CD8-positive, alpha-beta memory T cell (primary cell): ENCODE measurements around the gene TMPRSS9. TPM values are rescaled to one million over a fixed set of nuclear protein-coding genes. Genes with fewer than 3 reads are reported as not detected.
A peak's percentile ranks its signal among the peaks of the same experiment; 100 is the strongest.

ENCODE experiments used
- CTCF ChIA-PET: fragments of 350-600 bp; sonication (Branson Sonifier 250); formaldehyde crosslinking; loops from one replicate; lab custom pipeline; 2021; ENCODE audit warnings: antibody characterized with exemption; lab: Charles Lee
- POLR2A ChIA-PET: fragments of 350-600 bp; sonication (Branson Sonifier 250); formaldehyde crosslinking; loops from one replicate; lab custom pipeline; 2021; ENCODE audit warnings: antibody characterized with exemption; lab: Charles Lee
- DNase-seq, 5 donors: peaks; one replicate each; pipeline versions ENCODE4 v3.0.0 to v3.0.0-alpha.2; 2020 to 2022; ENCODE audit warnings: mixed read lengths in 1 of 5
- H3K27ac ChIP-seq: one replicate; pipeline ENCODE4 v1.7.0; 2013; ENCODE audit warnings: low read depth, mild to moderate bottlenecking, low read length, moderate library complexity
- H3K27me3 ChIP-seq: 2 replicates; pipeline ENCODE4 v1.7.0; 2013; ENCODE audit warnings: low read length, mild to moderate bottlenecking; ENCODE audit not compliant: insufficient read depth, poor library complexity, severe bottlenecking
- H3K36me3 ChIP-seq: 2 replicates; pipeline ENCODE4 v1.7.0; 2013; ENCODE audit warnings: mild to moderate bottlenecking, low read length, moderate library complexity; ENCODE audit not compliant: insufficient read depth
- H3K4me1 ChIP-seq: 2 replicates; pipeline ENCODE4 v1.7.0; 2013; ENCODE audit warnings: mild to moderate bottlenecking, low read length, moderate library complexity; ENCODE audit not compliant: insufficient read depth
- H3K4me3 ChIP-seq: 2 replicates; pipeline ENCODE4 v1.7.0; 2013; ENCODE audit warnings: mild to moderate bottlenecking, low read length
- H3K9me3 ChIP-seq: 2 replicates; pipeline ENCODE4 v1.7.0; 2013; ENCODE audit warnings: mild to moderate bottlenecking, low read length
- H3K27ac Mint-ChIP-seq, 8 donors: one replicate each; pipeline ENCODE4 v1.8.0; 2020 to 2021; ENCODE audit warnings: mixed read lengths in 8 of 8, mild to moderate bottlenecking in 6 of 8, inconsistent platforms in 3 of 8, moderate library complexity in 3 of 8
- H3K27me3 Mint-ChIP-seq, 2 donors: one replicate each; pipeline ENCODE4 v1.8.0; 2020 to 2021; ENCODE audit warnings: mixed read lengths in 2 of 2, mild to moderate bottlenecking in 1 of 2, moderate library complexity in 1 of 2
- H3K36me3 Mint-ChIP-seq, 3 donors: one replicate each; pipeline ENCODE4 v1.8.0; 2020 to 2021; ENCODE audit warnings: mixed read lengths in 3 of 3, inconsistent platforms in 1 of 3, mild to moderate bottlenecking in 1 of 3
- H3K4me1 Mint-ChIP-seq, 3 donors: one replicate each; pipeline ENCODE4 v1.8.0; 2020 to 2021; ENCODE audit warnings: mixed read lengths in 3 of 3, inconsistent platforms in 1 of 3, mild to moderate bottlenecking in 1 of 3
- H3K4me3 Mint-ChIP-seq, 7 donors: one replicate each; pipeline ENCODE4 v1.8.0; 2020 to 2021; ENCODE audit warnings: mixed read lengths in 7 of 7, mild to moderate bottlenecking in 6 of 7, moderate library complexity in 4 of 7, inconsistent platforms in 2 of 7
- H3K9me3 Mint-ChIP-seq, 5 donors: one replicate each; pipeline ENCODE4 v1.8.0; 2020 to 2022; ENCODE audit warnings: mixed read lengths in 5 of 5, mild to moderate bottlenecking in 3 of 5, moderate library complexity in 2 of 5, inconsistent platforms in 1 of 5
- polyA plus RNA-seq: library from polyadenylated mRNA; unstranded; fragments of 300-500 nt; fragmentation: Illumina TruSeq; gene quantifications from one replicate; pipeline ENCODE4 v1.2.3, GENCODE V29; 2021
- total RNA-seq, 2 experiments: library from RNA; stranded (reverse); gene quantifications; one replicate each; pipeline ENCODE4 v1.2.3, GENCODE V29; 2021

Gene TMPRSS9
- total and polyA plus RNA-seq, 3 experiments from 2014 or later: not detected

GRCh38 chr19:2446381-2446780 is 86.3 kb downstream of the TMPRSS9 start:
- H3K27ac Mint-ChIP-seq: peak overlapping the region; percentile 23 to 84 (median 51)
- no peaks in the 10 kb centered on the region for H3K9me3 Mint-ChIP-seq
- no peaks in the 10 kb centered on the region for H3K36me3 ChIP-seq
- H3K9me3 ChIP-seq: no peaks in the 10 kb centered on the region
- peaks cover 0 to 31% (median 3%) of the 10 kb centered on the region in 3 donors for H3K36me3 Mint-ChIP-seq
- no peak overlapping the region for H3K27ac ChIP-seq
- peaks cover 7 to 24% (median 10%) of the 10 kb centered on the region in 3 donors for H3K4me1 Mint-ChIP-seq
- ChIA-PET CTCF (no interaction called here), POLR2A (no interaction called here)
- H3K4me3 ChIP-seq: no peak overlapping the region
- H3K4me3 Mint-ChIP-seq: peak overlapping the region in 6 of 7 donors; percentile 45 to 82 (median 66)
- no peaks in the 10 kb centered on the region for H3K4me1 ChIP-seq
- no peaks in the 10 kb centered on the region for H3K27me3 ChIP-seq
- no peaks in the 10 kb centered on the region for H3K27me3 Mint-ChIP-seq
- peak in 1 of 5 donors; percentile 45 for DNase-seq

DNA sequence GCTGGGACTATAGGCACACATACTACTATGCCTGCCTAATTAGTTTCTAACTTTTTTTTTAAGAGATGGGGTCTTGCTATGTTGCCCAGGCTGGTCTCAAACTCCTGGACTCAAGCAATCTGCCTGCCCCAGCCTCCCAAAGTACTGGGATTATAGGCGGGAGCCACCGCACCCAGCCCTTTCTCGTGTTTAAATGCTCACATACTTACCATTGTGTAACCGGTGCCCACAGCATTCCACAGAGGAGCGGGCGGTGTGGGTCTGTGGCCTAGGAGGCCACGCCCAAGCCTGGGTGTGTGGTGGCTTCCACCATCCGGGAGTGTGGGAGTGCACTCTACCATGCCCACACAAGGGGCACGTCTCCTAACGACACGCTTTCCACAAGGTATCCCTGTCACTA is 89.0 kb downstream of the TMPRSS9 start:
- Mint-ChIP-seq H3K36me3 (peaks cover 0 to 18% (median 0%) of the 10 kb centered on the region in 3 donors), H3K9me3 (no peaks in the 10 kb centered on the region), H3K4me3 (no peak overlapping the region), H3K4me1 (peaks cover 7 to 24% (median 10%) of the 10 kb centered on the region in 3 donors), H3K27ac (peak overlapping the region in 1 of 8 donors; percentile 68), H3K27me3 (no peaks in the 10 kb centered on the region)
- Histone ChIP-seq H3K27me3 (no peaks in the 10 kb centered on the region), H3K4me1 (no peaks in the 10 kb centered on the region), H3K36me3 (no peaks in the 10 kb centered on the region), H3K9me3 (no peaks in the 10 kb centered on the region), H3K4me3 (no peak overlapping the region), H3K27ac (no peak overlapping the region)
- ChIA-PET CTCF (no interaction called here), POLR2A (interaction anchor here (0.6 kb wide), 1 partner anchor 1012 kb away, joined by 10 read pairs; no protein-coding TSS in a partner anchor)
- no peak for DNase-seq

DNA sequence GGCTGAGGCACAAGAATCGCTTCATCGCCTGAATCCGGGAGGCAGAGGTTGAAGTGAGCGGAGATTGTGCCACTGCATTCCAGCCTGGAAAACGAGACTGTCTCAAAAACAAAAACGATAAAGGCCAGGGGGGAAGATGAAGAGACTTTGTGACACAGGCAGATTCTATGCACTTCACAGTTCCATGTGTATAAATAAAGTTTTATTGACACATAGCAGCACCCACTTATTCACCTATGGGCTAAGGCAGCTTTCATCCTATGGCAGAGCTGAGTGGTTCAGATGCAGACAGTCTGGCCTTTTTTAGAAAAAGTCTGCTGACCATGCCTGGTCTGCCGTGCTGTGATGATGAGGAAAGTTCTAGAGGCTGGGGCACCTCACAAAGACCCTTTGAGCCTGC is 91.1 kb downstream of the TMPRSS9 start:
- Mint-ChIP-seq H3K27ac (no peak overlapping the region), H3K9me3 (no peaks in the 10 kb centered on the region), H3K4me3 (no peak overlapping the region), H3K36me3 (peaks cover 0 to 12% (median 0%) of the 10 kb centered on the region in 3 donors), H3K27me3 (no peaks in the 10 kb centered on the region), H3K4me1 (peaks cover 18 to 38% (median 19%) of the 10 kb centered on the region in 3 donors)
- CTCF ChIA-PET: no interaction called here
- H3K27ac ChIP-seq: no peak overlapping the region
- H3K27me3 ChIP-seq: no peaks in the 10 kb centered on the region
- no peaks in the 10 kb centered on the region for H3K9me3 ChIP-seq
- DNase-seq: no peak
- H3K4me1 ChIP-seq: peaks cover 10% of the 10 kb centered on the region
- POLR2A ChIA-PET: no interaction called here
- H3K4me3 ChIP-seq: no peak overlapping the region
- no peaks in the 10 kb centered on the region for H3K36me3 ChIP-seq

GRCh38 chr19:2451741-2452140 is 91.7 kb downstream of the TMPRSS9 start:
- no peak overlapping the region for H3K4me3 ChIP-seq
- POLR2A ChIA-PET: no interaction called here
- Mint-ChIP-seq H3K27me3 (no peaks in the 10 kb centered on the region), H3K4me1 (peaks cover 13 to 32% (median 14%) of the 10 kb centered on the region in 3 donors), H3K27ac (peak overlapping the region in 1 of 8 donors; percentile 29), H3K9me3 (no peaks in the 10 kb centered on the region), H3K4me3 (no peak overlapping the region), H3K36me3 (peaks cover 0 to 11% (median 0%) of the 10 kb centered on the region in 3 donors)
- H3K9me3 ChIP-seq: no peaks in the 10 kb centered on the region
- no peaks in the 10 kb centered on the region for H3K27me3 ChIP-seq
- peaks cover 10% of the 10 kb centered on the region for H3K4me1 ChIP-seq
- CTCF ChIA-PET: no interaction called here
- no peak for DNase-seq
- H3K36me3 ChIP-seq: no peaks in the 10 kb centered on the region
- H3K27ac ChIP-seq: no peak overlapping the region

DNA sequence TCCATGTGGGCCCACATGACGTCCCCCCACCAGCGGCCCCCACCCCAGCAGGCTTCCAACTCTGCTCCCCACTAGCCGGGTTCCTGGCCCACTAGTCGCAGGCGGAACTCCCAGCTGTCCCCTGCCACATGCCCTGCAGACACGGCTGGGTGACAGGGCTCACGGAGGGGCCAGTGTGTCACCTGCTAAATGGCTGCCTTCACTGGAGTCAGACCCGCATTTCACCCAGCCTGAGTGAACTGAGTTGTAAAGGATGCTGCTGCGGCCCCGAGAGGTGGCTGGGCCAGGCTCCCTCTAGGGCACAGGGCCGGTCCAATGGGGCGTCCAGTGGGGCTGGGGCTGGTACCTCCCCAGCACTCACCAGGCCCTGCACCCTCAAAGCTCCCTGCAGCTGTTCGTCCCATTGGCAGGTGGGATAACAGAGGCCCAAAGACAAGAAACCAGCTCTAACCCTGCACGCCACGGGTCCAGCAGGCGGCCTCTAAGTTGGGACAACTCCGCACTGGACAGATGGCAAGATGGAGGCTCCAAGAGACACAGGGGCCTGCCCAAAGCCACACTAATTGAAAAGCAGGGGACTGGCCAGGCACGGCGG is 93.5 kb downstream of the TMPRSS9 start:
- no peaks in the 10 kb centered on the region for H3K36me3 ChIP-seq
- Mint-ChIP-seq H3K27ac (peak overlapping the region in 2 of 8 donors; percentile 62 to 68), H3K4me3 (peak overlapping the region in 4 of 7 donors; percentile 26 to 78 (median 55)), H3K27me3 (no peaks in the 10 kb centered on the region), H3K36me3 (peaks cover 0 to 11% (median 0%) of the 10 kb centered on the region in 3 donors), H3K4me1 (peaks cover 18 to 26% (median 19%) of the 10 kb centered on the region in 3 donors), H3K9me3 (no peaks in the 10 kb centered on the region)
- DNase-seq: no peak
- CTCF ChIA-PET: interaction anchor here (0.8 kb wide), 1 partner anchor 126 kb away, joined by 3 read pairs; no protein-coding TSS in a partner anchor
- no peak overlapping the region for H3K4me3 ChIP-seq
- no peaks in the 10 kb centered on the region for H3K27me3 ChIP-seq
- H3K27ac ChIP-seq: no peak overlapping the region
- POLR2A ChIA-PET: no interaction called here
- no peaks in the 10 kb centered on the region for H3K9me3 ChIP-seq
- peaks cover 15% of the 10 kb centered on the region for H3K4me1 ChIP-seq

DNA sequence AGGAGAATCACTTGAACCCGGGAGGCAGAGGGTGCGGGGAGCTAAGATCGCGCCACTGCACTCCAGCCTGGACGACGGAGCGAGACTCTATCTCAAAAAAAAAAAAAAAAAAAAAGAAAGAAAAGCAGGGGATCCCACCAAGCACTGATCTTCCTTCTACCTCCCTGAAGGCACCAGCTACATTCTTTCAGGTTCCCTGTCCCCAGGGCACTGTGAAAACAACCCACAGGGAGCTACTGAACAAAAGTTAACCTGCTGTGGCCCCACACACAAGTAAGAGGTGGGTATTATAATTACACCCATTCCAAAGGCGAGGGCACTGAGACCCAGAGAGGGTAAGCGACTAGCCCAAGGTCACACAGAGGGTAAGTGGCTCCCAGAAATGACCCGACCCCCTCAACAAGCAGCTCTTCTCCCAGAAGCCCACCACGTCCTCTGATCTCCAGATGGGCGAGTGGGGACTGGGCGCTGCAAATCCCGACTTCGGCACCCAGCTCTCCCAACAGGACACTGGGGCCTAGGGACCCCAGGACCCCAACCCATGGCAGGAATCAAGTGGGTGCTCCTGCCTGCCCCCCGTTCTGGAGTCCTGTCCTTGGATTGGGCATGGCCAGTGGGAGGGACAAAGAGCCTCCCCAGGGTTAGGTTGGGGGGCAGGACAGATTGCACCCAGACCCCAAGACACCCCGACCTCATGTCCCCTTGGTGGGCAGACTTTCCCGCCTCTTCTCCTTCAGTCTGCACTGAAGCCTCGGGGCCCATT is 94.3 kb downstream of the TMPRSS9 start:
- H3K4me1 ChIP-seq: peaks cover 15% of the 10 kb centered on the region
- Mint-ChIP-seq H3K27ac (peak overlapping the region in 7 of 8 donors; percentile 62 to 97 (median 77)), H3K9me3 (no peaks in the 10 kb centered on the region), H3K27me3 (no peaks in the 10 kb centered on the region), H3K4me1 (peaks cover 18 to 23% (median 19%) of the 10 kb centered on the region in 3 donors), H3K4me3 (peak overlapping the region; percentile 73 to 93 (median 88)), H3K36me3 (peaks cover 0 to 9% (median 0%) of the 10 kb centered on the region in 3 donors)
- no peaks in the 10 kb centered on the region for H3K9me3 ChIP-seq
- H3K27me3 ChIP-seq: no peaks in the 10 kb centered on the region
- DNase-seq: no peak
- no peak overlapping the region for H3K27ac ChIP-seq
- H3K36me3 ChIP-seq: no peaks in the 10 kb centered on the region
- no peak overlapping the region for H3K4me3 ChIP-seq
- CTCF ChIA-PET: interaction anchor here (0.6 to 0.8 kb wide), 2 partner anchors 125 to 770 kb away, joined by 3 to 4 read pairs; no protein-coding TSS in a partner anchor
- POLR2A ChIA-PET: no interaction called here

- Histone ChIP-seq H3K4me3 (peak overlapping the region; percentile 78), H3K36me3 (no peaks in the 10 kb centered on the region), H3K9me3 (no peaks in the 10 kb centered on the region), H3K4me1 (peaks cover 15% of the 10 kb centered on the region), H3K27ac (peak overlapping the region; percentile 74), H3K27me3 (no peaks in the 10 kb centered on the region)
- Mint-ChIP-seq H3K9me3 (no peaks in the 10 kb centered on the region), H3K27ac (peak overlapping the region; percentile 29 to 97 (median 76)), H3K27me3 (peaks cover 0 to 1% of the 10 kb centered on the region in 2 donors), H3K4me1 (peaks cover 15 to 20% (median 16%) of the 10 kb centered on the region in 3 donors), H3K36me3 (peaks cover 0 to 7% (median 0%) of the 10 kb centered on the region in 3 donors), H3K4me3 (peak overlapping the region; percentile 73 to 93 (median 88))
- no peak for DNase-seq
- POLR2A ChIA-PET: interaction anchor here (0.6 to 3.0 kb wide), 3 partner anchors 14 to 28 kb away, joined by 5 to 24 read pairs (median 10); partner anchors contain the start of genes GADD45B and TIMM13
- CTCF ChIA-PET: interaction anchor here (0.6 kb wide), 1 partner anchor 769 kb away, joined by 4 read pairs; no protein-coding TSS in a partner anchor
These were observed 95.1 kb downstream of the TMPRSS9 start for GRCh38 chr19:2454962-2455850.
